NB4 (cell line): Measurements from ENCODE around the gene XIRP1.

Experiments used
- DNase-seq: peaks from one replicate; pipeline ENCODE4 v3.0.0; 2010; ENCODE audit warnings: low read depth
- H3K4me3 ChIP-seq: one replicate; pipeline ENCODE4 v1.5.1; 2011; ENCODE audit warnings: mild to moderate bottlenecking, low read depth, low read length, moderate library complexity
- CTCF ChIP-seq: IDR thresholded peaks from one replicate; pipeline ENCODE4 v1.5.1; 2012; ENCODE audit warnings: low read depth, low read length
- MAX ChIP-seq: IDR thresholded peaks from 2 replicates; pipeline ENCODE4 v1.6.1; 2011; ENCODE audit warnings: low read depth, low read length
- MYC ChIP-seq: IDR thresholded peaks from 2 replicates; pipeline ENCODE4 v1.6.1; 2011; ENCODE audit warnings: low read depth, low read length
- POLR2A ChIP-seq: IDR thresholded peaks from 2 replicates; pipeline ENCODE4 v1.6.1; 2011; ENCODE audit warnings: mild to moderate bottlenecking; ENCODE audit not compliant: insufficient read length; ENCODE audit errors: extremely low read depth

Gene XIRP1

GRCh38 chr3:39146611-39147591 lies 45.5 kb downstream of the XIRP1 start:
- peak; percentile 87 for DNase-seq
- peak overlapping the region; percentile 48 for H3K4me3 ChIP-seq
- TF ChIP-seq CTCF (no peak), MYC (no peak), MAX (no peak), POLR2A (no peak)

GRCh38 chr3:39146083-39146501 lies 46.3 kb downstream of the XIRP1 start:
- no peak for DNase-seq
- TF ChIP-seq CTCF (no peak), MYC (no peak), POLR2A (no peak), MAX (no peak)
- H3K4me3 ChIP-seq, result no peak overlapping the region

GRCh38 chr3:39144748-39145380 lies 47.5 kb downstream of the XIRP1 start:
- DNase-seq, result no peak
- TF ChIP-seq CTCF (no peak), POLR2A (no peak), MAX (no peak), MYC (no peak)
- H3K4me3 ChIP-seq, result no peak overlapping the region

GRCh38 chr3:39144095-39144747 lies 48.2 kb downstream of the XIRP1 start:
- no peak for DNase-seq
- H3K4me3 ChIP-seq, result no peak overlapping the region
- TF ChIP-seq CTCF, result no peak
- no peak for TF ChIP-seq POLR2A
- TF ChIP-seq MAX, result no peak
- no peak for TF ChIP-seq MYC

GRCh38 chr3:39143051-39143885 lies 49.1 kb downstream of the XIRP1 start:
- no peak for DNase-seq

More at GRCh38 chr3:39143051-39143885, 49.1 kb downstream of the XIRP1 start:
- TF ChIP-seq POLR2A (no peak), CTCF (no peak), MAX (no peak), MYC (no peak)
- H3K4me3 ChIP-seq, result no peak overlapping the region
